Activated CD4-positive, alpha-beta T cell treated with anti-CD3 and anti-CD28 coated beads for 4 hours (primary cell): ENCODE data around the gene WDR91.

Experiments
- DNase-seq, 2 donors: peaks; one replicate each; pipeline ENCODE4 v3.0.0-alpha.2; 2020

Gene WDR91

DNA sequence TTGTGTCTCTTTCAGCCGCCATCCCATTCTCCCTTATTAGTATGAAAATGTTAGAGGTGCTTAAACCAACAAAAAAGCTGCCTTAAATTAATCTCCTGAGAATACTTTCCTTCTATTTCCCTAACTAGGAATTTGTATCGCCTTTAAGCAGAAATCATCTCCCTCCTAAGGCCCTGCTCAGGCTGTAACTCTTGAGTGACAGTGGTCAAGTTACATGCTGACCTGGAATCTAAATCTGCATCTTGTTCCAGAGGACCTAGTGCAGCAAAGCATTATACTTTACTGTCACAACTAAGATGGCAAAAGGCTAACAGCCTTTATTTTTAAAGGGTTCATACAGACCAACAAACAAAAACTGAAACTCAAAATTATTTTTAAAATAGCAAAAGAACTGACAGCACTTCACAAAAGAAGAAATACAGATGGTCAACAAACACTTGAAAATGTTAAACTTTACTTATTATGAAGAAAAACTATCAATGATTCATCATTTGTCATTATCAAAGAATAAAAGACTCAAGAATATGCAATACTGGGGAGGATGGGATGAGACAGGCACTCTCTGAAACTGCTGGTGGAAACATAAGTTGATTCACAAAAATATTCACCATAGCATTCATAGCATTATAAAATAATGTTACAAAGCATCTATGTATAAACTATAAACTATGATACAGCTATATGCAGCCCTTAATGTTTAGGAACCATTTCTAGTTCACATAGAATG is 51.8 kb downstream of the WDR91 start:
- no peak for DNase-seq

DNA sequence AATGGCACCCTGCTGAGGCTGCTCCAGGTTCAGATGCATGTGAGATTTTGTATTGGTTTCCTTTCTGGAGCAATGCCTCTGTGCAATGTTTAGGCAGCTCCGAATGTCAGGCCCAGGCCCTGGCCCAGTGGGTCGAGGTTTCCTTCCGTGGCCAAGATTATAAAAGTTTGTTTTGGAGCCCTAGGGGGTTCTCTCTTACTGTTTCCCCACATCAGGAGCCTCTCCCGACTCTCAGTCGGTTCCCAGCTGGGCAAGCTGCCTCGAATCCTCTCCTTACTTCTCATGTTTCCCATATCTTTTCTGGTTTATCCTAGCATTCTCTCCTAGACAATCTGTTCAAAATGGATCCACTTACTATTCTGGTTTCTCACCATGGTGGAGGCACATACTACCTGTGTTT is 52.5 kb downstream of the WDR91 start:
- no peak for DNase-seq

- no peak for DNase-seq
Measured at GRCh38 chr7:135158141-135158655, 53.1 kb downstream of the WDR91 start.

DNA sequence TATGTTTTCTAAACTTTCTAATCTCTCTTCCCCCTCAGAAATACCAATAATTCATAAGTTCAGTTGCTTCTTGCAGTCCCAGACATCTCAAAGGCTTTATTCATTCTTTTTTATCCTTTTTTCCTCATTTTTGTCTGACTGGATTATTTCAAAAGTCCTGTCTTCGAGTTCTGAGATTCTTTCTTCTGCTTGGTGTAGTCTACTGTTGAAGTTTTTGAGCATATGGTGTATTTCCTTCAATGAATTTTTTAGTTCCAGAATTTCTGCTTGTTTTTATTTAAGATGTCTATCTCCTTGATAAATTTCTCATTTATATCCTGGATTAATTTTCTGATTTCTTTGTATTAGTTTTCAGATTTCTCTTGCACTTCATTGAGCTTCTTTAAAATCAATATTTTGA is 55.0 kb downstream of the WDR91 start:
- DNase-seq, result no peak

GRCh38 chr7:135154734-135155133 is 56.6 kb downstream of the WDR91 start:
- DNase-seq, result no peak

GRCh38 chr7:135152442-135152841 is 58.9 kb downstream of the WDR91 start:
- DNase-seq, result no peak

- no peak for DNase-seq
Measured at GRCh38 chr7:135151533-135151932, 59.8 kb downstream of the WDR91 start.

DNA sequence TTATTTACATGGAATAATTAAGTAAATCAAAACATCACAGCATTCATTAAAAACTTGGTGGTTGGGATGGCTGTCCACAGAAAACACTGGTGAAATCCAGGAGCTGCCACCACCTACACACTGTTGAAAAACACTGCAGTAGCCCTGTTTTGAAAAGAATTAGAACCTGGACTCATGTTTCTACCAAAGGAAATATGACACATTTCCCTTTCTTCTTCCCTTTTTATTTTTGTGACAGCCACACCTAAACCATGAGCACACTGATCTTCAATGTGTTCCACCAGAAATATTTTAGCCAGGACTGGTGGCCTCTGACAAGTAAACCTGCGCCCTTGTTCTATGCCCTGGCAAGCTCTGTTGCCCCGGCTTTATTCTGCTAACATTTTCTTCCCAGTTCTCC is 60.2 kb downstream of the WDR91 start:
- no peak for DNase-seq

GRCh38 chr7:135150072-135150782 is 61.1 kb downstream of the WDR91 start:
- DNase-seq, result no peak

- peak; percentile 55 to 62 for DNase-seq
Measured at GRCh38 chr7:135147899-135148721, 63.2 kb downstream of the WDR91 start, which contains the start of gene TMEM140. Gene TMEM140, plus strand, starts transcription at chr7:135148072. Its CDS starts 16,370 bp downstream, at chr7:135164442.

- DNase-seq, result no peak
Measured at GRCh38 chr7:135147341-135147898, 63.9 kb downstream of the WDR91 start.

- DNase-seq, result no peak
Measured at GRCh38 chr7:135143885-135144668, 67.2 kb downstream of the WDR91 start.
